ENCODE results near the gene KRTAP19-1. TPM values are rescaled to one million over a fixed set of nuclear protein-coding genes. Genes with fewer than 3 reads are reported as not detected.
A peak's percentile ranks its signal among the peaks of the same experiment; 100 is the strongest.

The KRTAP19-1 gene
- total and polyA plus RNA-seq, 9 of the 15 experiments (the other 6 are each of a cell fraction or from before 2014, with no cell fraction given): not detected

- H3K4me1 ChIP-seq (replicated peaks in 1 of 2; ENCODE audit: control insufficient read depth in 2 of 2, insufficient read depth in 2 of 2, low read length in 2 of 2): no peaks in the 10 kb centered on the region
- H3K27ac ChIP-seq (ENCODE audit: extremely low read depth, low read depth, low read length): no peak overlapping the region
- no peaks in the 10 kb centered on the region for H4K20me1 ChIP-seq (replicated peaks; ENCODE audit: control insufficient read depth, insufficient read depth, low read length)
- ChIA-PET CTCF (ENCODE audit: low intra/inter-chr PET ratio) (interaction anchor here (0.6 kb wide), 1 partner anchor 52 kb away, joined by 3 read pairs; no protein-coding TSS in a partner anchor), POLR2A (no interaction called here)
- peak; percentile 41; the same call in 1 of the 2 replicates for TF ChIP-seq MAFK (IDR thresholded peaks at IDR 0.05; ENCODE audit: low read length)
- TF ChIP-seq MAFF (IDR thresholded peaks at IDR 0.05; ENCODE audit: low read length): peak; percentile 47
- peak; percentile 56; the same call in 1 of the 2 replicates for TF ChIP-seq MAFG (tag; conservative IDR thresholded peaks at IDR 0.05)
- TF ChIP-seq CTCF (IDR thresholded peaks at IDR 0.05 in 2 of 3, conservative IDR thresholded peaks at IDR 0.05 in 1 of 3; ENCODE audit: insufficient read depth in 2 of 3, low read depth in 1 of 3, low read length in 3 of 3): peak in 2 of 3 experiments; percentile 28 to 29; a peak in 2 of 6 replicates
- peak; percentile 22; the same call in 1 of the 2 replicates for TF ChIP-seq C11orf30 (IDR thresholded peaks at IDR 0.05; ENCODE audit: low read depth)
- TF ChIP-seq ZNF316 (IDR thresholded peaks at IDR 0.05): peak; percentile 52; the same call in 1 of the 2 replicates
- TF ChIP-seq ZNF324 (CRISPR knock-in tag; IDR thresholded peaks at IDR 0.05): no peak
- peak in 1 of 2 experiments; percentile 43; a peak in 2 of 4 replicates for TF ChIP-seq RAD21 (CRISPR knock-in tag; conservative IDR thresholded peaks at IDR 0.05 in 1 of 2, IDR thresholded peaks at IDR 0.05 in 1 of 2)
- TF ChIP-seq HDAC1 (IDR thresholded peaks at IDR 0.05): no peak
- TF ChIP-seq BRCA1 (IDR thresholded peaks at IDR 0.05): no peak
- no peak for TF ChIP-seq BRCA1 (CRISPR knock-in tag; IDR thresholded peaks at IDR 0.05)
- 2% methylated on average over 3 of the region's 3 CpGs for WGBS (ENCODE audit: insufficient coverage, low coverage, missing lambda C conversion rate)
- H3K9me1 ChIP-seq (ENCODE audit: control insufficient read depth, insufficient read depth, low read length): no peaks in the 10 kb centered on the region
- intact Hi-C loops (cut with micrococcal nuclease) (no loop called here), in situ Hi-C loops (cut with MboI) (no loop called here)
- no peak overlapping the region for H3K4me3 ChIP-seq
- no peak overlapping the region for H3K4me2 ChIP-seq (ENCODE audit: insufficient read depth, low read length)
- ATAC-seq (no peak), FAIRE-seq (no peak), DNase-seq (ENCODE audit: extremely low read depth in 1 of 4, low spot score in 3 of 4) (peak in 2 of 4 experiments; percentile 11 to 20)
- no peaks in the 10 kb centered on the region for H3K79me2 ChIP-seq (ENCODE audit: control insufficient read depth, insufficient read depth, low read length)
- no peaks in the 10 kb centered on the region for H3K27me3 ChIP-seq (ENCODE audit: control insufficient read depth in 2 of 2, insufficient read depth in 2 of 2, low read length in 2 of 2)
- no peaks in the 10 kb centered on the region for H3K36me3 ChIP-seq (ENCODE audit: control insufficient read depth, insufficient read depth, low read length)
- no peak overlapping the region for H2AFZ ChIP-seq (ENCODE audit: low read depth, low read length)
- no TSS peak for BruUV-seq (replicated peaks)
- no peak overlapping the region for H3K9ac ChIP-seq (ENCODE audit: insufficient read depth in 1 of 2, low read depth in 2 of 2, low read length in 2 of 2)
- H3K9me3 ChIP-seq (replicated peaks; ENCODE audit: control insufficient read depth, insufficient read depth, low read depth, low read length): no peaks in the 10 kb centered on the region
These were observed 16.5 kb downstream of the KRTAP19-1 start for GRCh38 chr21:30463713-30464112.
